Ovary (tissue), 3 donors: ENCODE data around the gene SLIT3.

Experiments
- CTCF ChIP-seq, 3 donors: fragments of 450-650 bp in 2 of 3; fragments of 200-600 bp in 1 of 3; IDR thresholded peaks; one replicate each; pipeline versions ENCODE4 v1.5.1 to v1.8.0; 2016 to 2022; ENCODE audit warnings: antibody characterized with exemption in 3 of 3, mild to moderate bottlenecking in 1 of 3
- EP300 ChIP-seq: sonication (generic); formaldehyde crosslinking; IDR thresholded peaks from one replicate; pipeline ENCODE4 v1.6.1; 2017; ENCODE audit warnings: antibody characterized with exemption
- POLR2A ChIP-seq: fragments of 450-650 bp; IDR thresholded peaks from one replicate; pipeline ENCODE4 v1.6.1; 2017; ENCODE audit warnings: antibody characterized with exemption, mild to moderate bottlenecking, moderate library complexity
- donor health status: DM: no; HTN: no; CAD: no.

- TF ChIP-seq EP300 (no peak), CTCF (IDR thresholded peaks at IDR 0.05) (no peak), POLR2A (no peak)
Measured at GRCh38 chr5:168779333-168779732, 521.6 kb downstream of the SLIT3 start.
